Activated naive CD4-positive, alpha-beta T cell treated with anti-CD3 and anti-CD28 coated beads, Interleukin-2, amount 50 U/mL, for 72 hours (primary cell): ENCODE results near the gene LRRC36. TPM values are rescaled to one million over a fixed set of nuclear protein-coding genes. Genes with fewer than 3 reads are reported as not detected.
A peak's percentile ranks its signal among the peaks of the same experiment; 100 is the strongest.
"Not testable (repeated sequence)": the region's sequence is repeated elsewhere in the genome, so short reads cannot be mapped to it uniquely, and the experiment has no call there.

Source experiments
- ATAC-seq, 2 donors: fragments of 150-1000 bp; cut with Tn5 transposase; 2 replicates each; pipeline ENCODE4 v1.10.0; 2021; ENCODE audit warnings: mild to moderate bottlenecking in 2 of 2, moderate library complexity in 2 of 2
- DNase-seq, 2 donors: peaks; one replicate each; pipeline ENCODE4 v3.0.0; 2021 to 2022; ENCODE audit warnings: low spot score in 2 of 2
- H3K27ac Mint-ChIP-seq, 2 donors: one replicate each; pipeline ENCODE4 v1.8.0; 2022; ENCODE audit warnings: mild to moderate bottlenecking in 2 of 2, mixed read lengths in 2 of 2
- H3K36me3 Mint-ChIP-seq, 2 donors: one replicate each; pipeline ENCODE4 v1.8.0; 2022; ENCODE audit warnings: mixed read lengths in 2 of 2
- H3K9me3 Mint-ChIP-seq, 2 donors: one replicate each; pipeline ENCODE4 v1.8.0; 2022; ENCODE audit warnings: mixed read lengths in 2 of 2
- total RNA-seq, 2 donors: library from RNA; stranded (reverse); gene quantifications; one replicate each; pipeline ENCODE4 v1.2.3, GENCODE V29; 2022

The LRRC36 gene
- total RNA-seq, 2 donors from 2014 or later, result 0.57 to 1.9 TPM

DNA sequence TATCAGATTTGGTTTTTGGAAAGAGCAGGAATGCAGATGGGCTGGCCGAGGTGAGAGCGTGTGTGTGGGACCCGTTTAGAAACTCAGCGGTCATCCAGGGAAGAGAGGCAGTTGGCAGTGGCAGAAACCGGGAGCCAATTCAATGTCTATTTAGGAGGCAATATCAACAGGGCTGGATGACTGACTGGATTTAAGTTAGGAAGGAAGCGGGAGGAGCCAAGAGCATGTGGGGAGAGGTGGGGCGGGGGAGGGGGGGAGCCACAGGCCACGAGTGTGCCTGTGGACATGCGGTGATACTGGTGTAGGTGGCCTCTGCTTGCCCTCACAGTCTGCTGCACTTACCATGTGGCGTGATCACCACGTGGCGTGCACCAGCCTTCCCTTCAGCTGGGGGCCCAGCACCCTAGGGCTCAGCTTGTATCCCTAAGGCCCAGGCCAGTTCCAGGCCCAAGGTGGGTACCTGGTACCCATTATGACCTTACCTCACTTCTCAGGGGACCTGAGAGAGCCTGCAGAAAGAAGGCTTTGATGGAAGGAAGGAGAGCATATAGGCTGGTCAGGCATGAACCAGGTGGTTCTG, 77.5 kb downstream of the LRRC36 start:
- no peak overlapping the region for H3K27ac Mint-ChIP-seq
- H3K36me3 Mint-ChIP-seq, result no peaks in the 10 kb centered on the region
- ATAC-seq (no peak), DNase-seq (no peak)
- H3K9me3 Mint-ChIP-seq, result no peaks in the 10 kb centered on the region

DNA sequence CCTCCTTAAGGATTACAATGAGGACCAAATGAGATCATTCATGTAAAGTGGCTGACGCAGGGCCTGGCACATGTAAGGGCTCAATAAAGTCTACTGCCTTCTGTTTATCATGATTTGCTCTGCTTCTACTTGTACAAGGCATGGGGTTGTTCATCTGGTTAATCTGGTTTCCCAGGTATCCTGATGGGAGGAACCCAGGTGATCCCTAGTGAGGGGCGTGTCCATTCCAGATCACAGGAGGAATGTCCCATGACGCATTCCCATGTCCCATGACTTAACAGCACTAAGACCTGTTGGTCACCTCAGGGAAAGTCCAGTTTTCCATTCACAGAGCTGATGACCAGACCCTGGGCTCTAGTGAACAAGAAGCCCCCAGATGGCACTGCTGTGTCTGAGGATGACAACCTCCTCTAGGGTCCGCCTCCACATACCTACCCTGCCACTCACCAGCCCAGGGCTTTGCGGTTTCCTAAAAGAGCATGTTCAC, 78.2 kb downstream of the LRRC36 start:
- Mint-ChIP-seq H3K9me3 (no peaks in the 10 kb centered on the region), H3K36me3 (no peaks in the 10 kb centered on the region), H3K27ac (no peak overlapping the region)
- DNase-seq, result no peak
- ATAC-seq, result no peak

DNA sequence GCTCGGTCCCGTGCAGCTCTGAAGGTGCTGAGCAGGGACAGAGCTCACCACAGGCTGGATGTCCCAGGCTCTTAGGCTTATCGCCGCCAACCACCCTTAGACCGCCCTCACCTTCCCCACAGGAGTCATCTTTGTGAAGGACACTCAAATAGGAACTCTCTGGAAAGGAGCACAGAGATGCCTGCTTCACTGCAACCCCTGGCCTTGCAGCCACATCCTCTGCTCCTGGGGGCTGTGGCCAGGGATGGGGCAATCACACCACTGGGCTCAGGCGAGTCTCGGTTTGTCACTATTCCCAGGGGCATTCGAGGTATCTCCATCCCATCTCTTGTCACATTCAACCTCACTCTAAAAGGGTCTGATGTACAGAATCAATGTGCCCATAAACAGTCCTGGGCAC, 78.7 kb downstream of the LRRC36 start:
- Mint-ChIP-seq H3K9me3 (no peaks in the 10 kb centered on the region), H3K27ac (no peak overlapping the region), H3K36me3 (no peaks in the 10 kb centered on the region)
- DNase-seq (no peak), ATAC-seq (no peak)

DNA sequence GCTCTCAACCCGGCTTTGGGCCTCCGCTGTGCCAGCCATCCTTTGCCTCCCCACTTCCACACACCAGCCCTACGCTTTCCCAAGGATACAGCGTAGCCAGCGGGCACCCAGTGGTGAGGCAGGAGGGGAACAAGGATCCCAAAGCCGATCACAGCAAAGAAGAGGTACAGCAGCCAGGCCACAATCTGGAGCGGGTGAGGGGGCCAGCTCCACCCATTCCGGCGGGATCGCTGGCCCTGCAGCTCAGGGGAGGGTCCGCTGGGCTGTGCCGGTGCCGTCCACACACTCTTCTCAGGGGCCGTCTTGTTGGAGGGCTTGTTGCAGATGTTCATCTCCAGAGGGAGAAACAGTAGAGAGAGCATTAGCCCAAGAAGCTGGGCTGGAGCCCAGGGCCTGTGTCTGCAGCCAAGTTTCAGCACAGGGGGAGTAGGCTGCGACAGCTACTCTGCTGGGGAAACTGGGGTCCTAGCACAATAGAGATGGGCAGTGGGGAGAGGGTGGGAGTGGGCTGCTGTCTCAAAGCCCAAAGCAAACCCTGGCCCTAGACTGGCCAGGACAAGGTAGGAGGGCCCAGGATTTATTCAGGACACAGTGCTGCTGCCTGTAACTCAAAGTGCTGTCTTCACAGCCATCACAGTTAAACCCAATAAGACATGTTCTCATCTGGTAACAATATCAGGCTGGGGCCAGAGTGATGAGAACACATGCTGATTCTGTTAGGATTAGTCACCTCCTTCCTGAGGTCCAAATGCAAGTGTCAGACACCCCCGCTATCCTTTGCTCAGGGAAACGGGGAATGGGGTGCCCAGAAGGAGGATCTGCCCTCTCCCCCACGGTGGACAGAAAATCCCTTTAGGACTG, 79.7 kb downstream of the LRRC36 start:
- DNase-seq (no peak), ATAC-seq (no peak)
- Mint-ChIP-seq H3K27ac (no peak overlapping the region), H3K9me3 (no peaks in the 10 kb centered on the region), H3K36me3 (no peaks in the 10 kb centered on the region)

DNA sequence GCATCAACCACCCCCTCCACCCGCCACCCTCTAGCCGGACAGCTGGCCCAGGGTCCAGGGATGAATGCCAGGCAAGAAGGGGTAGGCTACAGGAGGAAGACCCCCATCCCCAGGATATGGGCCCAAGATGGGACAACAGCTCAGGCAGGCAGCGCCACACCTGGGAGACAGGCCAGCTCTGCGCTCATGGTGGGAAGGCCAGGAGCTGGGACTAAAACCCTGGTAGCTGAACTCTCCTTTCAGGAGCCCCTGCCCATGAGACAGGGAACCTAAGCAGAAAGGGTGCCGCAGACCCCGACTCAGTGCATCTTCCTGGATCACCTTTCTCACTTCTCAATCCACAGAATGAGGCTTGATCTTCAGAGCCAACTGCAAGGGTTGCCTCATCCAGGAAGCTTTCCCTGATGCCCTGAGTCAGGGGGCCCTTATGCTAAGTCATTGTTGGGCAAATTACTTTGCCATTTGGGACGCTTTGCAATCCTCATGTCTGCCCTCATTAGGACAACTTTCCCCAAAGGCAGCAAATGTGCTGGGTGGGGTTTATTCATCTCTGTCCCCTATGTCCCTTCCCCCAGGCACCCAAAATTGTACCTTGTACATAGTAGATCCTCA, 80.7 kb downstream of the LRRC36 start:
- H3K9me3 Mint-ChIP-seq, result no peaks in the 10 kb centered on the region
- H3K27ac Mint-ChIP-seq, result no peak overlapping the region
- DNase-seq, result no peak
- H3K36me3 Mint-ChIP-seq, result no peaks in the 10 kb centered on the region
- no peak for ATAC-seq

DNA sequence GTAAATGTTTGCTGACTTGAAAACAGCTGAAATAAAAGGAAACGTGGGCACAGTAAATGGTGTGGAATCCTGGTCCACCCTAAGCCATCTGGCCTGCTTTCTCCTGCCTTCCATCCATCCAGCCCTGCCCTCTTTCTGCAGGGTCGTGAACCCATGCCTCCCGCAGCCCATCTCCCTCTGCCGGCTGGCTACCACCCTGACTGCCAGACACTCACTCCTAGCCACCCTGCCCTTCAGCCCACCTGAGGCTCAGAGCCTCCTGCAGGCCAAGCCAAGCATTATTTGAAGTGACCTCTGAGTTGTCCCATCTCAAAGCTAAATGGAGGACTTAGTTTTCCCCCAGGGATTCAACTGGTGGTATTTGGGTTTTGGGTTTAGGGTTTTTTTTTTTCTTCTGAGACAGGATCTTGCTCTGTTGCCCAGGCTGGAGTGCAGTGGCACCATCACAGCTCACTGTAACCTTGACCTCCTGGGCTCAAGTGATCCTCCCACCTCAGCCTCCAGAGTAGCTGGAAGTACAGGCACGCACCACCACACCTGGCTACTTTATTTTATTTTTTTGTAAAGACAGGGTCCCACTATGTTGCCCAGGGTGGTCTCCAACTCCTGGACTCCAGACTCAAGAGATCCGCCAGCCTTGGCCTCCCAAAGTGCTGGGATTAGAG, 81.3 kb downstream of the LRRC36 start:
- Mint-ChIP-seq H3K36me3 (no peaks in the 10 kb centered on the region), H3K27ac (peak overlapping the region in 1 of 2 donors; percentile 10), H3K9me3 (no peaks in the 10 kb centered on the region)
- no peak for ATAC-seq
- no peak for DNase-seq

DNA sequence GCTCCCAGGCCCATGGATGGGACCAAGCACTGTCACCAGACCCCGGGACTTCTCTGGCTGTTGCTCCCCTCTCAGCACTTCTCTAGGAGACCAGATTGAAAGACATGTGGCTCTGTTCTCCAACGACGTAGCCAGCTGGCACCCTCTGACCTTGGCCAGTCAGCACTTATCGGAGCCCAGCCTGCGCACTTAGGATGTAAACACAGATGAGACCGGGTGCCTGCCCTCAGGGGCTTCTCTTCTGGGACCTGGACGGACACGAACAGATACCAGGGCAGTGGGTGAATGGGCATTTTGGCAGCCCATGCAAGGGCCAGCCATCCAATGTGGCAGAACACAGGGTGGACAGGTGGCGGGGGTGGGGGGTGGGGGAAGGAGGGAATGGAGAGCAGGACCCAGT, 83.0 kb downstream of the LRRC36 start:
- Mint-ChIP-seq H3K27ac (peak overlapping the region in 1 of 2 donors; percentile 18), H3K9me3 (no peaks in the 10 kb centered on the region), H3K36me3 (no peaks in the 10 kb centered on the region)
- no peak for ATAC-seq
- DNase-seq, result no peak

DNA sequence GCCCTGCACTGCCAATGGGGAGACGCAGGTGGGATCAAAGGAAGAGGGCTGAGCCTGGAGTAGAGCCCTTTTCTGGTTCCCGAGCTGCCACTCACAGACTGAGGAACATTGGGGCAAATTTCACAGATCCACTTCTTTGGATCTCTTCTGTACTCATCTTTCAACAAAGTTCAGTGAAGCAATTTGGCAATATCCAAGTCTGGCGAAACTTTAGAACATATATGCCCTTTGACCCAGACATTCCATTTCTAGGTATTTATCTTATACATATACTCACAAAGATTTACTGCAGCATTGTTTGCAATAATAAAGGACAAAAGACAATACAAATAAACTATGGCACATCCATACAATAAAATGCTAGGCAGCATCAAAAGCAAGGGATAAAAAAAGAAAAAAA, 84.7 kb downstream of the LRRC36 start:
- Mint-ChIP-seq H3K27ac (peak overlapping the region in 1 of 2 donors; percentile 26), H3K36me3 (no peaks in the 10 kb centered on the region), H3K9me3 (no peaks in the 10 kb centered on the region)
- ATAC-seq, result no peak
- no peak for DNase-seq

DNA sequence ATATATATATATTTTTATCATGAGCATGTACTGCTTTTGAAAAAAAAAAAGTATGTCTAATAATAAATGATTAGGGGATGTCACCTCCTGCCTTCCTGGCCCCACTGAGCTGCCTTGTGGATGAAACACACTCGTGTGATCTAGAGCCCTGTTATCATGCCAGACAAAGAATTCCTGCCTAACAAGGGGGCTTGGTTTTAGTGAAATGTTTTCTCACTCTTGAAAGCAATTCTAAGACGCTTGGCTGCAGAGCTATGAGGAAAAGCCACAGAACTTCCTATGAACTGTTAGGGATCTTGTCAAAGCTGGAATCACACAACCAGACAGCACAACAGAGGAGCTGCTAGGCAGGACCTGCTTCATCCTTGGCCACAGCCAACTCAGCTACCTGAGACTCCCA, 85.7 kb downstream of the LRRC36 start:
- H3K27ac Mint-ChIP-seq, result no peak overlapping the region
- no peak for DNase-seq
- H3K9me3 Mint-ChIP-seq, result no peaks in the 10 kb centered on the region
- ATAC-seq, result no peak
- H3K36me3 Mint-ChIP-seq, result peaks cover 0 to 5% of the 10 kb centered on the region in 2 donors

DNA sequence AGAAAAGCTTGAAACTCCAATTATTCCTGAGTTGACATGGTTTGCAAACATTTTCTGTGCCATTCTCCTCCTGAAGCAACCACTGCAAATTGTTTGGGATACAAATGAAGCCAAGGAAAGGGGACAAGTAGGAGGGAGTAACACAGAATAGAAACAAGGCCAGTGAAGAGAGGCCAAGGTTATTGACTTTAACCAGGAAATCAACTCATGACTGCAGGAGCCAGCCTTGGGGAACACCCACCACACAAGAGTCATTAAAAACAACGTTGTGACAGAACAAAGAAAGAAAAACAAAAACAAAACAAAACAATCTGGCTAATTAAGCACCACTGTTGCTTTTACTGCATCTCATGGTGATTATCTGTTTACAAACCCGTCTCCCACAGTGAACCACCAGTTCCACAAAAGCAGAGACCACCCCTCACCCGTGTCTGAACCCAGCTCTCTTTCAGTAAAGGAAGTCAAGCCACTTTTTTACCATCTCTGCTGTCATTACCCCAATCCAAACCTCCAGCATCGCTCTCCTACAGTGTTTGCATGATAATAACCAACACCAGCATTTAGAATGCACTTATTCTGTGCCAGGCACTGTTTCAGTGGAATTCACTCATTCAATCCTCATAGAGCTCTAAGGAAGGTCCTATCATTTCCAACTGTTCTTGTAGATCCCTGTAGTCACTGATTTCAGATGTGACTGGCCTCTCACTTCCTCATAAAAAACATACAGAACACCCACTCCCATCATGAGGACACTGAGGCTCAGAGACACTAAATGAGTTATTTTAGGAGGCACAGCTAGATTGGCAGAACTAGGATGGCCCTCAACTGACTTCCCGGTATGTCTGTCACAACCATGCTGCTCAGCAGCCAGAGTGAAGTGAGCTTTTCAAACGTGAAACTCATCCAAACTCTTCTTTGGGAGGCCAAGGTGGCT, 87.6 kb downstream of the LRRC36 start:
- Mint-ChIP-seq H3K27ac (no peak overlapping the region), H3K9me3 (no peaks in the 10 kb centered on the region), H3K36me3 (peaks cover 0 to 5% of the 10 kb centered on the region in 2 donors)
- no peak for ATAC-seq
- DNase-seq, result no peak

DNA sequence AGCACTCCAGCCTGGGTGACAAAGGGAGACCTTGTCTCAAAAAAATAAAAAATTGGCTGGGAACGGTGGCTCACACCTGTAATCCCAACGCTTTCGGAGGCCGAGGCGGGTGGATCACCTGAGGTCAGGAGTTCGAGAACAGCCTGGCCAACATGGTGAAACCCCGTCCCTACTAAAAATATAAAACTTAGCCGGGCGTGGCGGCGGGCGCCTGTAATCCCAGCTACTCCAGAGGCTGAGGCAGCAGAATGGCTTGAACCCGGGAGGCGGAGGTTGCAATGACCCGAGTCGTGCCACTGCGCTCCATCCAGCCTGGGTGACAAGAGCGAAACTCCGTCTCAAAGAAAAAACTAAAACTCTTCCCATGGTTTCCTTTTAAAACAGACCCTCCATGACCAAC, 88.8 kb downstream of the LRRC36 start:
- ATAC-seq, H3K36me3 Mint-ChIP-seq, H3K9me3 Mint-ChIP-seq, DNase-seq: not testable (repeated sequence)
- H3K27ac Mint-ChIP-seq, result peak overlapping the region in 1 of 2 donors; percentile 58

DNA sequence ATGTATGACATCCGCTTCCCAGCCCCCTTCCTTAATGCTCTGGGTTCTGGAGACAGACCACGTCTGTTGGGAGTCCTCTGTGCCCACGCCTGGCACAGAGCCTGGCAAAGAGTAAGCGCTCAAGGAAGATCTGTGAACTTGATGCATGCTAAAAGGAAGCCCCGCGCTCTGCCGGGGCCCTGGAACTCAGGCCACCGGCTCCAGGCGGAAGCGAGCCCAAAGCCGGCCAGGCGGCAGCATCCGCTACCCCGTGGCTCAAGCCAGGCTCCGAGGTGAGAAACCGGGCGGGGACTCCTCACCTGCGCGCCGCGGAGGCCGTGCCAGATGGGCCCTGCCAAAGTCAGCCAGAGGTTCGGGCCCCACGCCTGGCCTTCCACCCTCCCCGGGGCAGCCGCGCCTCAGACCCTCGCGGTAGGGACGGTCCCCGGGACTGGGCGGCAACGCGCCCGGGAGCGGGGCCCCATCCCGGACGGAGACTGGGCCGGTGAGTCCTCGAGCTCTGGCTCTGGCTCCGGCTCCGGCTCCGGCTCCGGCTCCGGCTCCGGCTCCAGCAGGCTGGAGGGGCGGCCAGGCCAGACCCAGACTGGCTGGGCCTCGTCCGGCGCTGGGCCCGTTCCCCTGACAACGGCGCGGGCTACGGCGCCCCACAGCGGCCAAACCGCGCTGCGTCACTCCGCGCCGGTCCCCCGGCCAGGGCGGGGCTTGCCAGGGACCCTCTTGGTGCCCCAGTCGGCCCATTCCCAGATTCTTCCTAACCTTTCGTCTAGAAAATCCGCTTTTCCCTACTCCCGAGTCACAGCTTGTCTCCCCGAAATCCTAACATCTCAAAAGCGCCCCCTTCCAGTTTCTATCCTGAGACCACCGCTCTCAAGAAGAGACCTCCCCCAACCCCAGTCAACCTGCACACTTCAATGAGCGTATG, 89.5 kb downstream of the LRRC36 start, which contains the start of gene ZDHHC1:
Gene ZDHHC1, minus strand, starts transcription at position 606 of the 922 bp plus-strand sequence. CDS start 8,702 bp downstream, outside the sequence.
- DNase-seq (peak; percentile 68 to 76), ATAC-seq (peak; percentile 92 to 96)
- Mint-ChIP-seq H3K9me3 (no peaks in the 10 kb centered on the region), H3K27ac (peak within 1 kb of the TSS; percentile 58 to 75), H3K36me3 (peaks cover 0 to 5% of the 10 kb centered on the region in 2 donors)

DNA sequence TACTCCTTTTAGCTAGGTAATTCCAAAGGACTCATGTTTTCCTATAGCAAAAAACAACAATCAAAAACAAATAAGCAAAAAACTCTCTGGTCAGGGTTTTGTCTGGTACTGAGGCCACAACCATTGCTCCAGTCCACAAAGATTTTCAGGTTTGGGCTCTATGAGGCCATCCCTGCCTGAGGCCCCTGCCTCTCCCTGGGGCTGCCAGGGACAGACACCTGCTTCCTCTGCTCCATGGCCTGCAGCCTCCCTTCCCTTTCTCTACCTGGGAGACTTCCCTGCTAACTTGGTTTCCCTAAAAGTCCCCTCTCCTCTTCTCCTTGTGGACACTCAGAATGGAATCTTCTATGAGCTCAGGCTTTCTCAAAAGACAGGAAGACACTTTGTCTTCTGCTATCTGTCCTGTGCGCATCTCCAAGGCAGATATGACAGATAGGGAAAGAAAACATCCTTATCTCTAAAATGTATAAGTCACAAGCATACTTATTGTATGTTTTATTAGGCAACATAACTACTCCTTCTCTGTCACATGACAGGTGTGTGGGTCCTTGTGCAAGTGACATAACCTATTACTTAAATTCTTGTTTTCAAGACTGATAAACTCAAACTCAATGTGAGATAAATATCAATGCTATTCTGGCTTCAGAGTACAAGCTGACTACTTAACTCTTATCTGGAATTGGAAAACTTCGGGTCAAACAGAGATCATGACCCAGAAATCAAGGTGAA, 90.9 kb downstream of the LRRC36 start:
- peaks cover 0 to 5% of the 10 kb centered on the region in 2 donors for H3K36me3 Mint-ChIP-seq
- no peaks in the 10 kb centered on the region for H3K9me3 Mint-ChIP-seq
- DNase-seq (no peak), ATAC-seq (no peak)
- H3K27ac Mint-ChIP-seq, result no peak overlapping the region

DNA sequence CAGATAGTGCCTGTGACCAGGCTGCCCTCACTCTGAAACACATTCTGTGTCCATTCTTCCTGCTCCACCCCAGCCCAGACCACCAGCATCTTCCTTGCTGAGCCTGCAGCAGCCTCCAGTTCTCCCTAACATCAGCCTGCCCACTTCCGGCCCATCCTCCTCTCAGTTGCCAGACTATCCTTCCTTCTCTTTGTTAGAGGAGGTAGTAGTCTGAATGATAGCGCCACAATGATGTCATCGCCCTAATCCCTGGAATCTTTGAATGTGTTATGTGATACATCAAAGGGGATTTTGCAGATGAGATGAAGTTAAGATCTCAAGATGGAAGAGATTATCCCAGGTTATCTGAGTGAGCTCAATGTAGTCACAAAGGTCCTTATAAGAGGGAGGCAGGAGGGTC, 92.9 kb downstream of the LRRC36 start:
- Mint-ChIP-seq H3K27ac (no peak overlapping the region), H3K9me3 (no peaks in the 10 kb centered on the region), H3K36me3 (peaks cover 0 to 5% of the 10 kb centered on the region in 2 donors)
- ATAC-seq, result no peak
- DNase-seq, result no peak
